ENCODE measurements around the gene OR10A2.
"Not testable (repeated sequence)": the region's sequence is repeated elsewhere in the genome, so short reads cannot be mapped to it uniquely, and the experiment has no call there.

The OR10A2 gene

DNA sequence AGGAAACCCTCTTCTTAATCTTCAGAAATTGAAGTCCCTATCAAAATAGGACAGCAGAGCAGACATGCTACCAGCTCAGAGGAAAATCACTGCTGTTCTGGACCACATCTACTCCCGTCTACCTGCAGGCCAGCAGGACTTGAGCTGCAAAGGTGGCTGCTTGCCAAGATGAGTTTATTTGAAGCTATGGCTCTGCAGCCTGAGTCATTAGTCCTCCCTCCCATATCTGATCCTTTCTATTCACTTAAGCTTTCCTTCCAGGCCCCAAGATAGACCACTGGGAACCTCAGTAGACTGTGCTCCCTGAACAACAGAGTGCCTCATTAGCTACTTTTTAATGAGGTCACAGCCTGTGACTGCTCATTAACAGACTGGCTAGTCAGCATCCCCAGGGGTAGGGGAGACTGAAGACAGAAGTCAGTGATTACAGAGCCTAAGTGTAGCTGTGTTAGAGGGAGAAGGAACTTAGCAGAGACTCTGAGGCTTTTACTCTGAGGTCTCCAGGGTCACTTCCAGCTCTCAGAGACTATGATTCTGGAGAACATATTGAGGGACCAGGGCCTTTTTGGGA, 6.8 kb upstream of the OR10A2 start:
- Mint-ChIP-seq H3K27ac (no peak overlapping the region), H3K4me1 (ENCODE audit: low read depth) (peaks cover 4% of the 10 kb centered on the region), H3K4me3 (no peak overlapping the region), H3K27me3 (peaks cover 14% of the 10 kb centered on the region), H3K9me3 (ENCODE audit: low read depth) (peaks cover 17% of the 10 kb centered on the region), H3K36me3 (peaks cover 2% of the 10 kb centered on the region)

DNA sequence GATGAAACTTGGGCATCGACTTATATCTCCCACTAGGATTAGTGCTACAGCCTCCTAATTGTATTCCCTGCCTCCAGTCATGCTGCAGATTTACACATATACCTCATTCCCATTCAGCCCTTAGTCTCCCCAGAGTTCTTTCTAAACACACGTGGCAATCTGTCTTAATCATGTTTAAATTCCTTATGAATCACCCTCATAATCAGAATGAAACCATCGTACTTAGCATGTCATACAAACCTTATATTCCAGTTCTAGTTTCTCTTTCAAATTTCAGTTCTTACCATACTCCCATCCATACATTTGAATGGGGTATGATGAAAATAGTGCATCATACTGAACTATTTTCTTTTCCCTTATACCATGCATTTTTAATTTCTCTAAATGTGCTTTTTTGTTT, 6.0 kb upstream of the OR10A2 start:
- Mint-ChIP-seq H3K36me3 (peaks cover 2% of the 10 kb centered on the region), H3K27ac (no peak overlapping the region), H3K9me3 (ENCODE audit: low read depth) (peaks cover 12% of the 10 kb centered on the region), H3K4me1 (ENCODE audit: low read depth) (peaks cover 4% of the 10 kb centered on the region), H3K4me3 (no peak overlapping the region), H3K27me3 (peaks cover 11% of the 10 kb centered on the region)

DNA sequence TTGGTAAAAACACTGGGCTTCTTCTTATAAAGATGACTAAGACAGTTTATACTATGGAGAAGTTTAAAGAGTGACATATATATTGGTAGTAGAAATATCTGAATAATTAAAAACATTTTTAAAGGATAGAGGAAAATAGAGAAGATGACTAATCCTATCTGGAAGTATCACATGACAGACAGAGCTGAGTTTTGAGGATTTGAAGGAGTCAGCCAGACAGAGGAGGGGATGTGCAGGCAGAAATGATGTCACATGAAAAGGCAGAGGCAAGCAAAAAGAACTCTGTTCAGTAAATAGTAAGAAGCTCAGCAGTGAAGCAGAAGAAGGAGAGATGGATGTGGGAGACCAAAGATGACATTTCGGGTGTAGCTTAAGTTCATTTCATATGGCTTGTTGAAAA, 1.6 kb downstream of the OR10A2 start:
- Mint-ChIP-seq H3K27ac (no peak overlapping the region), H3K9me3 (ENCODE audit: low read depth) (peaks cover 5% of the 10 kb centered on the region), H3K4me1 (ENCODE audit: low read depth) (no peaks in the 10 kb centered on the region), H3K36me3 (no peaks in the 10 kb centered on the region), H3K4me3 (no peak overlapping the region), H3K27me3 (peaks cover 6% of the 10 kb centered on the region)

DNA sequence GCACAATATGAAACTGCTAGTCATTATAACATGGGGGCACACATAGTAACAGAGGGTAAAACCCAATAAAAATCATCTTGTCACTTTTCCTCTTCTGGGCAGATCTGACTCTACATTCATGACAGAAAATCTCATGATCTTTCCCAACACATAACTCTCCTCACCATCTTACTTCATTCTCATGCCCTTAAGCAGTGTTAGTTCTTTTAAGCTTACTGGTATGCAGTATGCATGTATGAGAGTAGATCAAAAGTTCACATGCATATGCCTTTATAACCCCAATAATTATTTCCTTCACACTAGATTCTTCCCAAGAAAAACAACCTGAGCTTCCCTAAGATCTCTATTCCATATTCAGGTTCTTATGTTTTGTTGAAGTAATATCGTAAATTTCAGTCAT, 8.4 kb downstream of the OR10A2 start:
- Mint-ChIP-seq H3K27me3 (peaks cover 18% of the 10 kb centered on the region), H3K4me1 (ENCODE audit: low read depth) (no peaks in the 10 kb centered on the region), H3K27ac (no peak overlapping the region), H3K36me3 (no peaks in the 10 kb centered on the region), H3K4me3 (no peak overlapping the region), H3K9me3 (ENCODE audit: low read depth) (no peaks in the 10 kb centered on the region)

DNA sequence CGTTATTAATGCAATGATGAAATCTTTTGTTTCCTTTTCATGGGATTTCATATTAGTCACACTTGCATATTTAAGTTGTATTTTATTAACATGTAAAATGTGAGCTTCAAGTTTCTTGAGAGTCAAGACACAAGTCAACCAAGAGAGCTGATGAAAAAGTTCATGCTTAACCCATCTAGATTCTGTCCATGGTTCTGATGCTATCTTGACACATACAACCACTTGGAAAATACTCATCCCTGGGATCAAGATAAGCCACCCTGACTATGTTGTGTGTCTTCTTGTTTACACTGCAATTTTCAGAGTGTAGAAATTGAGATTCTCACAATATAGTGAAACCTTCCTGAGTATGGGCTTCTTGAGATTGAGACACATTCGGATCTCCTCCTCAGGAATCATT, 12.9 kb downstream of the OR10A2 start:
- Mint-ChIP-seq H3K27me3 (peaks cover 15% of the 10 kb centered on the region), H3K36me3 (no peaks in the 10 kb centered on the region), H3K4me3 (no peak overlapping the region), H3K9me3 (ENCODE audit: low read depth) (no peaks in the 10 kb centered on the region), H3K4me1 (ENCODE audit: low read depth) (no peaks in the 10 kb centered on the region), H3K27ac (no peak overlapping the region)

DNA sequence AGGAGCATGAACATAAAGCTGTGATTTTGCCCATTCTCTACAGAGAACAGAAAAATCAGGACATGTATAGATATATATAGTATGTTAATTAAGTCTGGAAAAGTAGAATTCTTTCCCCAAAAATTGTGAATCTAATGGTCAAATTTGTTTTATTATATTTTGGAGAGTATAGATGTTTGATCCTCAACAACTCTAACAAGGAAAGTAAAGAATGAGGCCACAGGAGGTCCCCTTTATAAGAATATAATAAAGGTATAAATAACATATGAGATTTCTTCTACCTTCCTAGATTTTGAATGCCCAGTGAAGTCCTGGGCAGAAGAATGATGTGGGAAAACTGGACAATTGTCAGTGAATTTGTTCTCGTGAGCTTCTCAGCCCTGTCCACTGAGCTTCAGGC, 13.5 kb downstream of the OR10A2 start, which contains the start of gene OR10A4:
OR10A4 (plus strand) TSS at position 301 of the 400 bp plus-strand sequence; CDS start at position 324, 23 bp downstream.
- no peak within 1 kb of the TSS for H3K4me3 Mint-ChIP-seq
- H3K4me1 Mint-ChIP-seq (ENCODE audit: low read depth): no peaks in the 10 kb centered on the region
- peaks cover 15% of the 10 kb centered on the region for H3K27me3 Mint-ChIP-seq
- H3K9me3 Mint-ChIP-seq (ENCODE audit: low read depth): no peaks in the 10 kb centered on the region
- H3K27ac Mint-ChIP-seq: no peak within 1 kb of the TSS
- H3K36me3 Mint-ChIP-seq: no peaks in the 10 kb centered on the region

DNA sequence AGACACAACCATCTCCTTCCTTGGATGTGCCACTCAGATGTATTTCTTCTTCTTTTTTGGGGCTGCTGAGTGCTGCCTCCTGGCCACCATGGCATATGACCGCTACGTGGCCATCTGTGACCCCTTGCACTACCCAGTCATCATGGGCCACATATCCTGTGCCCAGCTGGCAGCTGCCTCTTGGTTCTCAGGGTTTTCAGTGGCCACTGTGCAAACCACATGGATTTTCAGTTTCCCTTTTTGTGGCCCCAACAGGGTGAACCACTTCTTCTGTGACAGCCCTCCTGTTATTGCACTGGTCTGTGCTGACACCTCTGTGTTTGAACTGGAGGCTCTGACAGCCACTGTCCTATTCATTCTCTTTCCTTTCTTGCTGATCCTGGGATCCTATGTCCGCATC, 14.1 kb downstream of the OR10A2 start:
- Mint-ChIP-seq H3K36me3 (no peaks in the 10 kb centered on the region), H3K27me3 (peaks cover 13% of the 10 kb centered on the region), H3K4me1 (ENCODE audit: low read depth) (no peaks in the 10 kb centered on the region), H3K27ac (no peak overlapping the region), H3K9me3 (ENCODE audit: low read depth) (no peaks in the 10 kb centered on the region), H3K4me3 (no peak overlapping the region)

DNA sequence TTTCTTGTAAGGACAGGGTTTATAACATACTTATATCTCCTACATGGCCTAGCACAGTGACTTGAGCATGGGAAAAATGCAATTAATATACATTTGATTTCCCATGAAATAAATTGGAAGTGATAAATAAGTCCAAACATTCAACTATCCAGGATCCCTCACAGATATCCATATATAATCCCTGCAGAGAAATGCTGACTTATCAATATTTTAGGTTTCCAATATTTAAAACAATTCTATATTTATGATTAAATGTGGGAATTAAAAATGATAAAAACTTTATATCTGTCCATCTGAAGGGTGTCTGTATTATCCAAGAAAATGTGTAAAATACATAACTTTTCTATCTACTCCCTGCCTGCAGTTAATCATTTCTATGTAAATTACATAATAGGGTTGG, 19.9 kb downstream of the OR10A2 start:
- H3K27ac Mint-ChIP-seq: no peak overlapping the region
- H3K9me3 Mint-ChIP-seq (ENCODE audit: low read depth): no peaks in the 10 kb centered on the region
- no peak overlapping the region for H3K4me3 Mint-ChIP-seq
- no peaks in the 10 kb centered on the region for H3K4me1 Mint-ChIP-seq (ENCODE audit: low read depth)
- no peaks in the 10 kb centered on the region for H3K36me3 Mint-ChIP-seq
- peaks cover 17% of the 10 kb centered on the region for H3K27me3 Mint-ChIP-seq

DNA sequence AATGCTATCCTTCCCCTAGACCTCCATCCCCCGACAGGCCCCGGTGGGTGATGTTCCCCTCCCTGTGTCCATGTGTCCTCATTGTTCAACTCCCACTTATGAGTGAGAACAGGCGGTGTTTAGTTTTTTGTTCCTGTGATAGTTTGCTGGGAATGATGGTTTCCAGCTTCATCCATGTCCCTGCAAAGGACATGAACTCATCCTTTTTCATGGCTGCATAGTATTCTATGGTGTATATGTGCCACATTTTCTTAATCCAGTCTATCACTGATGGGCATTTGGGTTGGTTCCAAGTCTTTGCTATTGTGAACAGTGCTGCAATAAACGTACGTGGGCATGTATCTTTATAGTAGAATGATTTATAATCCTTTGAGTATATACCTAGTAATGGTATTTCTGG, 24.9 kb downstream of the OR10A2 start:
- H3K27me3 Mint-ChIP-seq: peaks cover 22% of the 10 kb centered on the region
- not testable (repeated sequence) for H3K36me3 Mint-ChIP-seq; H3K4me1 Mint-ChIP-seq (ENCODE audit: low read depth); H3K9me3 Mint-ChIP-seq (ENCODE audit: low read depth); H3K27ac Mint-ChIP-seq; H3K4me3 Mint-ChIP-seq

DNA sequence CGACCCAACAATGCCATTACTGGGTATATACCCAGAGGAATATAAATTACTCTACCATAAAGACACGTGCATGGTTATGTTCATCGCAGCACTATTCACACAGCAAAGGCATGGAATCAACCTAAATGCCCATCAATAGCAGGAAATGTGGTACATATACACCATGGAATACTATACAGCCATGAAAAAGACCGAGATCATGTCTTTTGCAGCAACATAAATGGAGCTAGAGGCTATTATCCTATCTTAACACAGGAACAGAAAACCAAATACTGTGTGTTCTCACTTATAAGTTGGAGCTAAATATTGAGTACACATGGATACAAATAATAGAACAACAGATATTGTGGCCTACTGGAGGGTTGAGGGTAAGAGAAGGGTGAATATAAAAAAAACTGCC, 26.0 kb downstream of the OR10A2 start:
- Mint-ChIP-seq H3K27ac (no peak overlapping the region), H3K27me3 (peaks cover 19% of the 10 kb centered on the region), H3K4me1 (ENCODE audit: low read depth) (no peaks in the 10 kb centered on the region), H3K36me3 (no peaks in the 10 kb centered on the region), H3K4me3 (no peak overlapping the region), H3K9me3 (ENCODE audit: low read depth) (no peaks in the 10 kb centered on the region)

DNA sequence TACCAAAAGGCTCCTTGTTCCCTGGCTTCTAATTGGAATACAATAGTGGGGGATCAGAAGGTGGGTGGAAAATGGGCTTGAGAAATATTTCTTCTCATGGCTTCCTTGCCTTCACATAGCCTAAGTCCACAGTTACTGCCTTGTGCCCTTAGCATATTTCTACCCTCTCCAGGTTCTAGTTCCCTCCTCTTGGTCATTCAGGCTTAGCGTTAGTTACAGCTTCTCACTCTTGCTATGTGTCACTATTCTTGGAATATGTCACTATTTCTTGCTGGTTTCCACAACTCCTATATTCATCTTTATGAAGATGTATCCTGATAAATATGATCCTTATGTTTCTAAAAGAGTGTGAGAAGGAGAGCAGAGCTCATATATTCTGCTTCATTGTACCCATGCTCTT, 27.0 kb downstream of the OR10A2 start:
- Mint-ChIP-seq H3K27me3 (peaks cover 19% of the 10 kb centered on the region), H3K4me1 (ENCODE audit: low read depth) (no peaks in the 10 kb centered on the region), H3K36me3 (no peaks in the 10 kb centered on the region)

DNA sequence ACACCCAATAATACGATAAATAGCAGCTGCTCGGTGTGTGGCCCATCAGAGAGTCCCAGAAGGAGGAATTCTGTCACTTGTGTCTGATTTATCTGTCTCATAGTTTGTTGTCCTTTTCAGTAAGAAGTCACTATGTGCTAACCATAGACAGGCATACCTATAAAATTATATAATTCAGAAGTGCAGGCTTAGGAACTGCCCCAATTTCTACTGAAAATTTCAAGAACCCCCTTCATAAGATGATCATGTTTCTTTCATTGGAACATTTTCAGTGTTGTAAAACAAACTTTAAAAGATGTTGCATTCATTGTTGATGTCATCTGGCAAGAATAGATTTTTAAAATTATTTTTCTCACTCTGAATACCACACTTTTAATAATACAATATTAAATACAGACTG, 29.5 kb downstream of the OR10A2 start, which contains the start of gene OR2D2:
OR2D2 (minus strand) TSS at position 101 of the 400 bp plus-strand sequence; CDS start at position 101, 0 bp downstream.
- Mint-ChIP-seq H3K9me3 (ENCODE audit: low read depth) (no peaks in the 10 kb centered on the region), H3K4me1 (ENCODE audit: low read depth) (no peaks in the 10 kb centered on the region), H3K4me3 (no peak within 1 kb of the TSS), H3K27ac (no peak within 1 kb of the TSS), H3K36me3 (no peaks in the 10 kb centered on the region), H3K27me3 (peaks cover 22% of the 10 kb centered on the region)

More for the DNA sequence above, 27.0 kb downstream of the OR10A2 start:
- H3K4me3 Mint-ChIP-seq: no peak overlapping the region
- no peak overlapping the region for H3K27ac Mint-ChIP-seq
- no peaks in the 10 kb centered on the region for H3K9me3 Mint-ChIP-seq (ENCODE audit: low read depth)

DNA sequence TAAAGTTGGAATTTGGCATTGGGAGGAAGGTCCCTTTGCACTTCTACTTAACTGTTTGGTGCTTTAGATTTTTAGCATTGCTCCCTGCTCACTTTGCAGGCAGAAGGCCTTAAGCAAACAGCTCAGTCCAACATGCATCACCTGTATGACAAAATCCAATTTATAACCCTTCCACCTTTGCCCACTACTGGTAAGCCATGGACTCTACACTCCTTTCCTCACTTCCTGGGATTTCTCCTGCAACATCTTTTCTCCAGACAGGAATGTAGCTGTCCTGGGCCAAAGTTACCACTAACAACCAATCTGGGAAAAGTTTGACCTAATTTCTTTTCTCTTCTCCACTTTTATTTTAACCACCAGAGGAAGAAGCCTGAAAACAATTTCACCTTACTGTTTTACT, 31.2 kb downstream of the OR10A2 start:
- Mint-ChIP-seq H3K27me3 (peaks cover 26% of the 10 kb centered on the region), H3K4me1 (ENCODE audit: low read depth) (no peaks in the 10 kb centered on the region)

DNA sequence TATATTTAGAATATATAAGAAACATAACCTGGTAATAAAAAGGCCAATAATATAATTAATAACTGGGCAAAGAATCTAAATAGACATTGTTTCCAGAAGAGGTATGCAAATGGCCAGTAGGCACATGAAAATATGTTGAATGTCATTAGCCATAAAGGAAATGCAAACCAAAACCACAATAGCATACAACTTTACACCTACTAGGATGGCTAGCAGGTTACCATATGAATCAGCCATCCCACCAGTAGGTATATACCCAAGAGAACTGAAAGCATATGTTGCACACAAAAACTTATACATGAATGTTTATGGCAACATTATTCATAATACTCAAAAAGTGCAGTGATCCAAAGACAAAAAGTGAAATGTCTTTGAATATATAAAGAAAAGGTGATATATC, 32.2 kb downstream of the OR10A2 start:
- H3K9me3 Mint-ChIP-seq (ENCODE audit: low read depth): no peaks in the 10 kb centered on the region
- H3K27ac Mint-ChIP-seq: no peak overlapping the region
- no peaks in the 10 kb centered on the region for H3K36me3 Mint-ChIP-seq
- H3K4me3 Mint-ChIP-seq: no peak overlapping the region
- peaks cover 23% of the 10 kb centered on the region for H3K27me3 Mint-ChIP-seq
- H3K4me1 Mint-ChIP-seq (ENCODE audit: low read depth): no peaks in the 10 kb centered on the region

More for the DNA sequence above, 31.2 kb downstream of the OR10A2 start:
- no peaks in the 10 kb centered on the region for H3K9me3 Mint-ChIP-seq (ENCODE audit: low read depth)
- H3K27ac Mint-ChIP-seq: no peak overlapping the region
- H3K36me3 Mint-ChIP-seq: no peaks in the 10 kb centered on the region
- H3K4me3 Mint-ChIP-seq: no peak overlapping the region

DNA sequence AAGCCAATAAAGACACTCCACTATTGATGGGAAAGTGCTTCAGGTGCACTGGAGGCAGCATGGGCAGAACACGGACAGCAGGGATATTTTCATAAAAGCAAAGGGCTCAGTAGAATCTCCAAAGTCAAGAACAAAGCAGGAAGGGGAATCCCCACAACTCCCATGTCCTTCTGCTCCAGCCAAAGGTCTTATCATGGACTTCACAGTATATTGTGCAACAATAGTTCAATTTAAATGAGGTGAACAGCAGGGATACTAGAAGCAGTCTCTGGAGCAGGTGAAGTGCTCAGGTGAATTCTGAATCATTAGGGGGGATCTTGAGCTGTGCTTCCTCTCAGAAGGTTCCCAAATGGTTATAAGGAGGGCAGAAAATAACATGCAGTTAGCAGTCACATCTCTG, 36.1 kb downstream of the OR10A2 start:
- Mint-ChIP-seq H3K9me3 (ENCODE audit: low read depth) (no peaks in the 10 kb centered on the region), H3K36me3 (no peaks in the 10 kb centered on the region), H3K4me3 (no peak overlapping the region), H3K4me1 (ENCODE audit: low read depth) (no peaks in the 10 kb centered on the region), H3K27ac (no peak overlapping the region), H3K27me3 (peaks cover 15% of the 10 kb centered on the region)

DNA sequence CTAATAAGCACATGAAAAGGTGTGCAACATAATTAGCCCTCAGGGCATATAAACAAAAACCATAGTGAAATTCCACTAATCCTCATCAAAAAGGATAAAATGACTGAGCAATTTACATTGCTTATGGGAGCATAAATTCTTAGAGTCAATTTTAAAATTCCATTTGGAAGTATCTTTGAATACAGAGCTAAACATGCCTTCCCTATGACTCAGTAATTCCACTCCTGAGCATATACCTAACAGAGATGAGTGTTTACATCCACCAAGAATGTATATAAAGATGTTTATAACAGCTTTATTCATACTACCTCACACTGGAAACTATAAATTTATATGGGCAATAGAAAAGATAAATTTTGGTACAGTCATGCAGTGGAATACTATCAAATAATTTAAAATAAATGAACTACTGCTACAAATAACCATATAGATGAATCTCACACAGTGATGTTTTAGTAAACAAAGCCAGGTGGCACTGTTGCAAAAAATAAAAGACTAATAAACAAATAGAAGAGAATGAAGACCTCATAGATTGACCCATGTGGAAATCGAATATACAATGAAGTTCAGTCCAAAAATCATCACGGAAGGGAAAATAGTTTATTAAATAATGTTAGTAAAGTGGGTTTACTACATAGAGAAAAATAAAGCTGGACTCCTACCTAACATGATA, 37.6 kb downstream of the OR10A2 start:
- peaks cover 13% of the 10 kb centered on the region for H3K27me3 Mint-ChIP-seq
- no peaks in the 10 kb centered on the region for H3K36me3 Mint-ChIP-seq
- no peak overlapping the region for H3K27ac Mint-ChIP-seq
- H3K4me1 Mint-ChIP-seq (ENCODE audit: low read depth): no peaks in the 10 kb centered on the region
- H3K9me3 Mint-ChIP-seq (ENCODE audit: low read depth): no peaks in the 10 kb centered on the region
- no peak overlapping the region for H3K4me3 Mint-ChIP-seq
